22Rv1 (cell line): ENCODE measurements around the gene BCO2.

Source experiments
- ZFX ChIP-seq: fragments of 450-650 bp; IDR thresholded peaks from 2 replicates; pipeline ENCODE4 v1.6.1; 2017; ENCODE audit warnings: antibody characterized with exemption, borderline replicate concordance
- TF ChIP-seq, protein P1 (sequence below): fragments of 450-650 bp; IDR thresholded peaks from 2 replicates; pipeline ENCODE4 v1.5.1; 2017; ENCODE audit warnings: mild to moderate bottlenecking

DNA sequence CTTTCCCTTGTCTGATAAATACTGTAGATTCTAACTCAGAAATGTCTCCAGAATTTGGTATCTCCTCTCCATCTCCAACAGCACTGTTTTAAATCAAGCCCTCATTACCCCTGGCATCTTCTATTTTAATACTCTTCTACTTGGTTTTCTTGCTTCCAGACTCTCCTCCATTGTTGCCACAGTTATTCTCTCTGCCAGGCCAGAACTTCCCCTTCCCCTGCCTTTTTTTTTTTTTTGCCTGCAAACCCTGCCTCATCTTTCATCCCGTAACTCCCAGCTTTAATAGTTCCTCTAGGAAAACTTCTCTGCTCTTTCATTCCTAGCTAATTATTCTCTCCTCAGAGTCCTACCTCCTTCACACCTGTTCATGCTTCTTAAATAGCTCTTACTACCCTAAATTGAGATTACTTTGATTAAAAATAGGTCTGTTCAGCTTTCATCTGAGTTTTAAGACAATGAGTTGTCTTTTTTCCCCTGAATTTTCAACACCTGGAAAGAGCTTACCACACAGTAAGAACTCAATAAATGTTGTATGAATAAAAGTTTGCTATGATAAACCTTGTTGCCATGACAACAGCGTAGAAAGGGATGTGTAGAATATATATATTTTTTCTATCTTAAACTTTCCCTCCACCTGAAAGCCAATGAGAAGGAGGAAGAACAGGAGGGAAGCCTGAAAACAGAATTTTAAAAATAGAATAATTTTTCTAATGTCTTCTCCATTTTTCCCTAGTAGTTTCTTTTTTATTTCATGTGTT, 15.0 kb upstream of the BCO2 start:
- TF ChIP-seq, protein P1, sequence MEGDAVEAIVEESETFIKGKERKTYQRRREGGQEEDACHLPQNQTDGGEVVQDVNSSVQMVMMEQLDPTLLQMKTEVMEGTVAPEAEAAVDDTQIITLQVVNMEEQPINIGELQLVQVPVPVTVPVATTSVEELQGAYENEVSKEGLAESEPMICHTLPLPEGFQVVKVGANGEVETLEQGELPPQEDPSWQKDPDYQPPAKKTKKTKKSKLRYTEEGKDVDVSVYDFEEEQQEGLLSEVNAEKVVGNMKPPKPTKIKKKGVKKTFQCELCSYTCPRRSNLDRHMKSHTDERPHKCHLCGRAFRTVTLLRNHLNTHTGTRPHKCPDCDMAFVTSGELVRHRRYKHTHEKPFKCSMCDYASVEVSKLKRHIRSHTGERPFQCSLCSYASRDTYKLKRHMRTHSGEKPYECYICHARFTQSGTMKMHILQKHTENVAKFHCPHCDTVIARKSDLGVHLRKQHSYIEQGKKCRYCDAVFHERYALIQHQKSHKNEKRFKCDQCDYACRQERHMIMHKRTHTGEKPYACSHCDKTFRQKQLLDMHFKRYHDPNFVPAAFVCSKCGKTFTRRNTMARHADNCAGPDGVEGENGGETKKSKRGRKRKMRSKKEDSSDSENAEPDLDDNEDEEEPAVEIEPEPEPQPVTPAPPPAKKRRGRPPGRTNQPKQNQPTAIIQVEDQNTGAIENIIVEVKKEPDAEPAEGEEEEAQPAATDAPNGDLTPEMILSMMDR, result no peak
- no peak for TF ChIP-seq ZFX
